BE2C (cell line): ENCODE measurements around the gene ITGB5.

Experiments used
- DNase-seq: peaks from one replicate; pipeline ENCODE4 v3.0.0-alpha.2; 2020
- H3K27me3 ChIP-seq: fragments of 250-450 bp; sonication (Bioruptor Pico); 2 replicates; pipeline ENCODE4 v1.5.1; 2020; ENCODE audit warnings: mild to moderate bottlenecking
- H3K36me3 ChIP-seq: fragments of 250-450 bp; sonication (Bioruptor Pico); 2 replicates; pipeline ENCODE4 v1.5.1; 2020; ENCODE audit warnings: mild to moderate bottlenecking
- H3K4me1 ChIP-seq: fragments of 250-450 bp; sonication (Bioruptor Pico); 2 replicates; pipeline ENCODE4 v1.5.1; 2020
- H3K4me3 ChIP-seq: 2 replicates; pipeline ENCODE4 v1.5.1; 2011; ENCODE audit warnings: low read depth, low read length
- H3K9me3 ChIP-seq: fragments of 250-450 bp; sonication (Bioruptor Pico); 2 replicates; pipeline ENCODE4 v1.5.1; 2020
- CTCF ChIP-seq: IDR thresholded peaks from 2 replicates; pipeline ENCODE4 v1.5.1; 2012; ENCODE audit warnings: mild to moderate bottlenecking, low read depth, low read length

Gene ITGB5

GRCh38 chr3:124799676-124800075 is 87.5 kb downstream of the ITGB5 start:
- no peaks in the 10 kb centered on the region for H3K9me3 ChIP-seq
- peaks cover 14% of the 10 kb centered on the region for H3K4me1 ChIP-seq
- no peak for DNase-seq
- no peaks in the 10 kb centered on the region; the same call in 1 of the 2 replicates for H3K36me3 ChIP-seq
- no peaks in the 10 kb centered on the region for H3K27me3 ChIP-seq
- TF ChIP-seq CTCF = no peak
- no peak overlapping the region for H3K4me3 ChIP-seq

- Histone ChIP-seq H3K9me3 (no peaks in the 10 kb centered on the region), H3K4me1 (peaks cover 14% of the 10 kb centered on the region), H3K36me3 (peaks cover 10% of the 10 kb centered on the region), H3K27me3 (no peaks in the 10 kb centered on the region), H3K4me3 (no peak overlapping the region)
- DNase-seq = no peak
- no peak for TF ChIP-seq CTCF
Measured at GRCh38 chr3:124797426-124797945, 89.7 kb downstream of the ITGB5 start.

GRCh38 chr3:124796477-124796876 is 90.7 kb downstream of the ITGB5 start:
- peaks cover 13% of the 10 kb centered on the region for H3K4me1 ChIP-seq
- no peaks in the 10 kb centered on the region for H3K27me3 ChIP-seq
- no peak for TF ChIP-seq CTCF
- DNase-seq = no peak
- H3K36me3 ChIP-seq = peaks cover 10% of the 10 kb centered on the region
- H3K4me3 ChIP-seq = no peak overlapping the region
- H3K9me3 ChIP-seq = no peaks in the 10 kb centered on the region

- peaks cover 10% of the 10 kb centered on the region for H3K36me3 ChIP-seq
- no peaks in the 10 kb centered on the region for H3K9me3 ChIP-seq
- H3K27me3 ChIP-seq = no peaks in the 10 kb centered on the region
- TF ChIP-seq CTCF = no peak
- no peaks in the 10 kb centered on the region for H3K4me1 ChIP-seq
- no peak for DNase-seq
- H3K4me3 ChIP-seq = no peak overlapping the region
Measured at GRCh38 chr3:124793054-124793739, 94.0 kb downstream of the ITGB5 start.

GRCh38 chr3:124792341-124793040 is 94.7 kb downstream of the ITGB5 start:
- H3K4me3 ChIP-seq = no peak overlapping the region
- peaks cover 10% of the 10 kb centered on the region for H3K36me3 ChIP-seq
- H3K27me3 ChIP-seq = no peaks in the 10 kb centered on the region
- no peaks in the 10 kb centered on the region for H3K9me3 ChIP-seq
- H3K4me1 ChIP-seq = peaks cover under 1% of the 10 kb centered on the region; the same call in 1 of the 2 replicates
- DNase-seq = no peak
- no peak for TF ChIP-seq CTCF
